ACC112 (cell line): ENCODE measurements around the gene ZBTB39.

Source experiments
- H2AFZ ChIP-seq: fragments of 200-600 bp; sonication (generic); one replicate; pipeline ENCODE4 v1.6.0; 2017; ENCODE audit warnings: antibody characterized with exemption, low read length; ENCODE audit not compliant: unreplicated experiment
- H3K27ac ChIP-seq: fragments of 200-600 bp; sonication (generic); 2 replicates; pipeline ENCODE4 v1.5.1; 2014; ENCODE audit warnings: low read depth, mild to moderate bottlenecking, antibody characterized with exemption, low read length, moderate library complexity
- H3K27me3 ChIP-seq: fragments of 200-600 bp; sonication (generic); 2 replicates; pipeline ENCODE4 v1.6.1; 2014; ENCODE audit warnings: mild to moderate bottlenecking, antibody characterized with exemption, low read length, moderate library complexity, mixed read lengths; ENCODE audit not compliant: insufficient read depth
- H3K36me3 ChIP-seq: fragments of 200-600 bp; sonication (generic); 2 replicates; pipeline ENCODE4 v1.6.1; 2016; ENCODE audit warnings: mild to moderate bottlenecking, antibody characterized with exemption, low read length, moderate library complexity, mixed read lengths; ENCODE audit not compliant: insufficient read depth
- H3K4me1 ChIP-seq: fragments of 200-600 bp; sonication (generic); one replicate; pipeline ENCODE4 v1.6.1; 2016; ENCODE audit warnings: low read length, mixed read lengths; ENCODE audit not compliant: insufficient read depth, unreplicated experiment, control insufficient read depth
- H3K4me3 ChIP-seq: fragments of 200-600 bp; sonication (generic); 2 replicates; pipeline ENCODE4 v1.5.1; 2014; ENCODE audit warnings: mild to moderate bottlenecking, low read depth, low read length
- H3K79me2 ChIP-seq: fragments of 200-600 bp; sonication (generic); one replicate; pipeline ENCODE4 v1.6.0; 2016; ENCODE audit warnings: low read length; ENCODE audit not compliant: control insufficient read depth, unreplicated experiment, insufficient read depth

The ZBTB39 gene

GRCh38 chr12:57012600-57013465, 6.5 kb upstream of the ZBTB39 start:
- no peak overlapping the region for H3K4me3 ChIP-seq
- H3K27me3 ChIP-seq = peaks cover 48% of the 10 kb centered on the region
- no peaks in the 10 kb centered on the region for H3K79me2 ChIP-seq
- no peak overlapping the region for H3K27ac ChIP-seq
- H2AFZ ChIP-seq = no peak overlapping the region
- no peaks in the 10 kb centered on the region for H3K36me3 ChIP-seq
- peaks cover 7% of the 10 kb centered on the region for H3K4me1 ChIP-seq

GRCh38 chr12:57011438-57012424, 5.4 kb upstream of the ZBTB39 start:
- Histone ChIP-seq H2AFZ (no peak overlapping the region), H3K79me2 (no peaks in the 10 kb centered on the region), H3K27me3 (peaks cover 48% of the 10 kb centered on the region), H3K27ac (no peak overlapping the region), H3K4me3 (no peak overlapping the region), H3K36me3 (no peaks in the 10 kb centered on the region), H3K4me1 (peaks cover 10% of the 10 kb centered on the region)

- Histone ChIP-seq H3K36me3 (no peaks in the 10 kb centered on the region), H3K27ac (no peak overlapping the region), H2AFZ (no peak overlapping the region), H3K4me3 (no peak overlapping the region), H3K4me1 (peaks cover 11% of the 10 kb centered on the region), H3K27me3 (peaks cover 39% of the 10 kb centered on the region), H3K79me2 (peaks cover 1% of the 10 kb centered on the region)
Measured at GRCh38 chr12:57010627-57011247, 4.4 kb upstream of the ZBTB39 start.

GRCh38 chr12:57009949-57010626, 3.7 kb upstream of the ZBTB39 start:
- H3K79me2 ChIP-seq = peaks cover 8% of the 10 kb centered on the region
- H3K27me3 ChIP-seq = peaks cover 32% of the 10 kb centered on the region
- no peak overlapping the region for H2AFZ ChIP-seq
- no peak overlapping the region for H3K4me3 ChIP-seq
- no peaks in the 10 kb centered on the region for H3K36me3 ChIP-seq
- no peak overlapping the region for H3K27ac ChIP-seq
- H3K4me1 ChIP-seq = peaks cover 14% of the 10 kb centered on the region

GRCh38 chr12:57008178-57008577, 1.8 kb upstream of the ZBTB39 start:
- no peak overlapping the region for H3K4me3 ChIP-seq
- peaks cover 13% of the 10 kb centered on the region for H3K79me2 ChIP-seq
- H3K27ac ChIP-seq = no peak overlapping the region
- no peak overlapping the region for H2AFZ ChIP-seq
- H3K36me3 ChIP-seq = no peaks in the 10 kb centered on the region
- H3K27me3 ChIP-seq = peaks cover 15% of the 10 kb centered on the region; the same call in 1 of the 2 replicates
- peaks cover 17% of the 10 kb centered on the region for H3K4me1 ChIP-seq

GRCh38 chr12:57006809-57007475, 596 bp upstream of the ZBTB39 start:
- Histone ChIP-seq H3K4me3 (peak overlapping the region; percentile 59), H3K27me3 (0 out of 2 replicates have a peak, but pooled peaks cover 5% of the 10 kb centered on the region), H3K4me1 (peaks cover 17% of the 10 kb centered on the region), H3K36me3 (no peaks in the 10 kb centered on the region), H3K79me2 (peaks cover 13% of the 10 kb centered on the region), H2AFZ (peak overlapping the region; percentile 72), H3K27ac (no peak overlapping the region)

- no peaks in the 10 kb centered on the region for H3K36me3 ChIP-seq
- peaks cover 15% of the 10 kb centered on the region for H3K79me2 ChIP-seq
- H3K4me3 ChIP-seq = no peak overlapping the region; the same call in 1 of the 2 replicates
- no peak overlapping the region for H3K27ac ChIP-seq
- no peak overlapping the region for H2AFZ ChIP-seq
- no peaks in the 10 kb centered on the region for H3K27me3 ChIP-seq
- peaks cover 17% of the 10 kb centered on the region for H3K4me1 ChIP-seq
Measured at GRCh38 chr12:57004651-57005050, 1.7 kb downstream of the ZBTB39 start.

- no peak overlapping the region for H3K4me3 ChIP-seq
- H3K27ac ChIP-seq = no peak overlapping the region
- H3K79me2 ChIP-seq = peaks cover 15% of the 10 kb centered on the region
- no peaks in the 10 kb centered on the region for H3K27me3 ChIP-seq
- H2AFZ ChIP-seq = no peak overlapping the region
- H3K4me1 ChIP-seq = peaks cover 15% of the 10 kb centered on the region
- no peaks in the 10 kb centered on the region for H3K36me3 ChIP-seq
Measured at GRCh38 chr12:57003395-57003794, 3.0 kb downstream of the ZBTB39 start.

- H3K4me3 ChIP-seq = no peak overlapping the region
- H3K79me2 ChIP-seq = peaks cover 15% of the 10 kb centered on the region
- no peak overlapping the region for H2AFZ ChIP-seq
- H3K27ac ChIP-seq = no peak overlapping the region
- no peaks in the 10 kb centered on the region for H3K36me3 ChIP-seq
- no peaks in the 10 kb centered on the region for H3K27me3 ChIP-seq
- H3K4me1 ChIP-seq = peaks cover 11% of the 10 kb centered on the region
Measured at GRCh38 chr12:57001448-57001906, 4.9 kb downstream of the ZBTB39 start.
